Right ventricle myocardium inferior (tissue), 1 donor: Measurements from ENCODE around the gene TBCK. TPM values are rescaled to one million over a fixed set of nuclear protein-coding genes. Genes with fewer than 3 reads are reported as not detected.
"Not testable (repeated sequence)": the region's sequence is repeated elsewhere in the genome, so short reads cannot be mapped to it uniquely, and the experiment has no call there.

Source experiments
- ATAC-seq: fragments of 200-7000 bp; cut with Tn5 transposase; one replicate; pipeline ENCODE4 v1.9.1; 2020; ENCODE audit warnings: mild to moderate bottlenecking, moderate library complexity
- DNase-seq: peaks from one replicate; pipeline ENCODE4 v3.0.0; 2021; ENCODE audit errors: missing footprints
- intact Hi-C: fragments of 100-400 bp; cut with DNase I; formaldehyde crosslinking; loops from one replicate; pipeline ENCODE4 v1.11.0; 2022
- total RNA-seq: library from RNA; stranded (reverse); fragmentation: NEBNext Ultra II Directional; extraction: Animal tissue kit (Norgen Biotek cat#: 25700); gene quantifications from one replicate; pipeline ENCODE4 v1.2.1, GENCODE V29; 2021
- donor health status: DM: no; HTN: yes; CAD: no; lungs with severe emphysema.

Gene TBCK
- total RNA-seq, 1 donor from 2014 or later = 19.8 TPM

GRCh38 chr4:106165351-106166010, 150.5 kb downstream of the TBCK start:
- ATAC-seq = no peak
- no peak for DNase-seq

DNA sequence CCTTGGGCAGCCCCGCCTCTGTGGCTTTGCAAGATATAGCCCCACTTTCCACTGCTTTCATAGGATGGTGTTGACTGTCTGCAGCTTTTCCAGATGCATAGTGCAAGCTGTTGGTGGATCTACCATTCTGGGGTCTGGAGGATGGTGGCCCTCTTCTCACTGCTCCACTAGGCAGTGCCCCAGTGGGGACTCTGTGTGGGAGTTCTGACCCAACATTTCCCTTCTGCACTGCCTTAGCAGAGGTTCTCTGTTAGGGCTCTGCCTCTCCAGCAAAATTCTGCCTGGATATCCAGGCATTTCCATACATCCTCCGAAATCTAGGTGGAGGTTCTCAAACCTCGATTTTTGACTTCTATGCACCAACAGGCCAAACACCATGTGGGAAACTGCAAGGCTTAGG, 153.7 kb downstream of the TBCK start:
- ATAC-seq (no peak), DNase-seq (no peak)
- intact Hi-C loops = no loop called here

More at GRCh38 chr4:106165351-106166010, 150.5 kb downstream of the TBCK start:
- intact Hi-C loops = no loop called here

- intact Hi-C loops = no loop called here
- ATAC-seq (no peak), DNase-seq (no peak)
These were observed 155.4 kb downstream of the TBCK start for GRCh38 chr4:106160560-106160959.

- ATAC-seq (no peak), DNase-seq (no peak)
- intact Hi-C loops = no loop called here
These were observed 166.1 kb downstream of the TBCK start for GRCh38 chr4:106149911-106150310.

GRCh38 chr4:106149026-106149425, 167.0 kb downstream of the TBCK start:
- ATAC-seq = no peak
- no peak for DNase-seq
- intact Hi-C loops = no loop called here

DNA sequence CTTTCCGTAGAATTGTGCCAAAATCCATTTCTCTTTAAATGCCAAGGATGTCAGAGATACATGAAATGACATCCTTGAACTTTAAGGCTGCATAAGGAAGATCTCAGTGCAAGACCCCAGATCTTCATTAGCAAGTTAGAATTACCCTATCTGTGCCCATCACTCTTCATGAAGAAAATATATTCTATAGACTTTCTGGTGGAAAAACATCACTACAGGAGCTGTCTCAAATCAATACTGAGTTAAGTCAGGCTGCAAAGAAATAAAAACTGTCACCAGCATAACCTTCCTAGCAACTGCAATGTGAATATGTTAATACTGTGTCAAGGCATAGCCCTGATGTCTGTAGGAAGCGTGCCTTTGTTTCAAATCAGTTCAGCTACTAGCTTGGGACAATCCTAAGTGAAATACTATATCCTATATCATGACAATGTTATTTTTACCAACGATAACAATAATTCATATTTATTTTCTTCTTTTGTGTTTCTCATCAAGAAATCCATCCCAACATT, 173.3 kb downstream of the TBCK start:
- intact Hi-C loops = no loop called here
- no peak for DNase-seq
- ATAC-seq = no peak

- DNase-seq (no peak), ATAC-seq (no peak)
- intact Hi-C loops = no loop called here
These were observed 175.4 kb downstream of the TBCK start for GRCh38 chr4:106140601-106141000.

DNA sequence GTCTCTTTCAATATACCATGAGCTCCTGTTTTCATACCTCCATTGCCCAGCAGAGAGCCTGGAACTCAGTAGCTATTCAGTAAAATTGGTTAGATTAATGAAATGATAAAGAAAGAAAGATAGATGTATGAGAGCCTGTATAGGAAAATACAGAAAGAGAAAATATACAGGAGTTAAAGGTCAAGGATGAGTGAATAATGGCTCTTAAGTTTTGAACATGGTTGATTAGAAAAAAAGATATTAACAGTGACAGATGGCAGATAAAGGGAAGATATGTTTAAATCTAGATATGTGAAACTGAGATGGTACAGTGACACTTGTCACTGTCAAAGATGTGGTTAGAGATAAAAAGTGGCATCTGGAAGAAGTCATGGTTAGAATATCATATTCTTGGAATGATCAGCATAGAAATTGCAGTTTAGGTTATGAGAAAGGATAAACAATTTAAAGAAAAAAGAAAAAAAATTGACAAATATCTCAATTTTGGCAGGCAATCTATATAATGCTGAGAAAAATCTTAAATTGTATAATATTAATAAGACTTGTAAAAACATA, 179.2 kb downstream of the TBCK start:
- no peak for ATAC-seq
- intact Hi-C loops = no loop called here

GRCh38 chr4:106132045-106132444, 184.0 kb downstream of the TBCK start:
- ATAC-seq (no peak), DNase-seq (no peak)
- intact Hi-C loops = no loop called here

More for the DNA sequence above, 179.2 kb downstream of the TBCK start:
- DNase-seq = no peak

DNA sequence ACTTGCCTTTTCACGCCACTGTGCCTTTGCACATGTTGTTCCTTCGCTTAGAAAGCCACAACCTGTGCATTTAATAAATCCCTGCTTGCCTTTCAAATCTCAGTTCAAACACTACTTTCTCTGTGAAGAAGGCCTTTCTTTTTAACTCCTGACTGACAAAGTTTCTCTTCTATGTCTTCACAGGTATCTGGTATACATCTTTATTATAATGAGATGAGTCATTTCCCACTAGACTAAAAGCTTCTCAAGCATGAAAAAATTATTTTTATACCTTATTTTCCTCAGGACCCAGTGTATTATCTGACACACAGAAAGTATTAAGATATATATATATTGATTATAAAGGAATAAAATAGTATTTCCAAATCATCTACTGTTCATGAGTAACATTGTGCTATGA, 189.9 kb downstream of the TBCK start:
- intact Hi-C loops = no loop called here

GRCh38 chr4:106119949-106120555, 196.0 kb downstream of the TBCK start:
- intact Hi-C loops, DNase-seq, ATAC-seq: not testable (repeated sequence)

More for the DNA sequence above, 189.9 kb downstream of the TBCK start:
- no peak for ATAC-seq
- DNase-seq = no peak

GRCh38 chr4:106116025-106116424, 200.0 kb downstream of the TBCK start:
- DNase-seq (no peak), ATAC-seq (no peak)
- intact Hi-C loops = no loop called here

GRCh38 chr4:106114270-106114669, 201.7 kb downstream of the TBCK start:
- intact Hi-C loops = no loop called here
- ATAC-seq = no peak
- no peak for DNase-seq

GRCh38 chr4:106111778-106112469, 204.1 kb downstream of the TBCK start:
- intact Hi-C loops, ATAC-seq, DNase-seq: not testable (repeated sequence)

- ATAC-seq (no peak), DNase-seq (no peak)
- intact Hi-C loops = no loop called here
These were observed 206.1 kb downstream of the TBCK start for GRCh38 chr4:106109929-106110328.

- no peak for DNase-seq
- no peak for ATAC-seq
- intact Hi-C loops = no loop called here
These were observed 210.3 kb downstream of the TBCK start for GRCh38 chr4:106105697-106106096.

DNA sequence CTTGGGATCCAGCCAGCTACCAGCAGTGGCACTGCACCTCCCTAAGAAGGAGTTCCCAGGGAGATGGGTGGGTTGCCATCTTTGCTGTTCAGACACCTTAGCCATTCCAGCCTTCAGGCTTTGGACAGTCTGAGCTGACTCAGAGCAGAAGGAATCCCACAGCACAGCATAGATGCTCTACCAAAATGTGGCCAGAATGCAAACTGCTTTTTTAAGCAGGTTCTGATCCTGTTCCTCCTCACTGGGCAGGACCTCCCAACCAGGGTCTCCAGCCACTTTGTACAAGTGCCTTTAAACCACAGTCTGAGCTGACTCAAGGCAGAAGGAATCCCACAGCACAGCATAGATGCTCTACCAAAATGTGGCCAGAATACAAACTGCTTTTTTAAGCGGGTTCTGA, 211.7 kb downstream of the TBCK start:
- intact Hi-C loops = no loop called here
- ATAC-seq = no peak
- DNase-seq = no peak

GRCh38 chr4:106096454-106096853, 219.6 kb downstream of the TBCK start:
- intact Hi-C loops = no loop called here
- DNase-seq (no peak), ATAC-seq (no peak)

DNA sequence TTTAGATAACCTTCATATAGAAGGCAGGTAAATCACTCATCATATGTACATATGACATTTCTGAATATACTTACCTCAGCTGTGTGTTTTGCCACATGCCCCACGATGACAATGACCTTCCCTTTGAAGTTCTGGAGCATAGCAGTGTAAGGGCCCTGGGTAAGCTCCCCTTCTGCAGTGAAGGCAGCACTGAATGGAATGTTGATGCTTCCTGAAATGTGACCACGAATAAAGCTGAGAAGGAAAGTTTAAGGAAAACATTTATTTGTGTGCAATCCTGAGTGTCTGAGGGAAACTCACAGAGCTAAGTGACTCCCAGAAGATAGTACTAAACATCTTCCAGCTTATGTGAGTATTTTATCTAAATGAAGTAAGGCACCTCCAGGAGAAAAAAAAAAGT, 220.6 kb downstream of the TBCK start:
- no peak for DNase-seq
- ATAC-seq = no peak
- intact Hi-C loops = no loop called here
